ENCODE data around the gene FIBCD1.

DNA sequence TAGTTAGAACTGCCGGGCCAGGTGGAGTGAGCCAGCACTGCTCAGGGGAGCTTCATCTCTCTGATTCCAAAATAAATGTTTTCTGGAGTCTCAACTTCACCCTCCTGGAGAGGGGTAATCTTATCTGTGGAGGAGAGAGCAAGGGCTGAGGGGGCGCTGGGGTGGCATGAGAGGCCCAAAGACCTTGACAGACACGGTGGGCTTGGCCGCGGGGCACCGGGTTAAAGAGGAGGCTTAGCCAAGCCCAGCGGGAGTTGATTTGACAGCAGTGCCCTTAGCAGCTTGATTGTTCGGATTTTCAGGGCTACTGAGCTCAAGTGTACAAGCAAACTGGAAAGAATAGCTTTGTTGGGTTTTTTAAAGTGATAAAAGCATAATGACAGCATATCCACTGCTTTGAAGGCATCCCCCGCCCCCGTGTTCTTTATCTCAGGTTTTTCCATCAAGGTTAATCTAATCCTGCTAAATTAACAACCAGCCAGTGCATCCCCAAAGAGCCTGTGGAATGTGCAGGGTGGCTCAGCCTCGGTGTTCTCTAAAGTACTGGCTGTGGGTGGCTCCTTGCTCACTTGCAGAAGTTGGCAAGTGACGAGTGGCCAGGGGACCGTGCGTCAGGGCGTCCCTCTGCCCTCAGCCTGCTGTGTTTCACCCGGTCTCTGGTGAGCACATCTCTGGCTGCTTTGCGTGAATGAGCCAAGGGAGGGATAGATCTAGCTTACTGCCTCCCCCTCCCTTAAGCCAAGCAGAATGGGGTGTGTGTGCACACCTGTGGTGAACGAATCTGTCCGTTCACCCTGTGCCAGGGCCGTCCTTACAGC, 48.0 kb downstream of the FIBCD1 start:
- TF ChIP-seq, protein P1, sequence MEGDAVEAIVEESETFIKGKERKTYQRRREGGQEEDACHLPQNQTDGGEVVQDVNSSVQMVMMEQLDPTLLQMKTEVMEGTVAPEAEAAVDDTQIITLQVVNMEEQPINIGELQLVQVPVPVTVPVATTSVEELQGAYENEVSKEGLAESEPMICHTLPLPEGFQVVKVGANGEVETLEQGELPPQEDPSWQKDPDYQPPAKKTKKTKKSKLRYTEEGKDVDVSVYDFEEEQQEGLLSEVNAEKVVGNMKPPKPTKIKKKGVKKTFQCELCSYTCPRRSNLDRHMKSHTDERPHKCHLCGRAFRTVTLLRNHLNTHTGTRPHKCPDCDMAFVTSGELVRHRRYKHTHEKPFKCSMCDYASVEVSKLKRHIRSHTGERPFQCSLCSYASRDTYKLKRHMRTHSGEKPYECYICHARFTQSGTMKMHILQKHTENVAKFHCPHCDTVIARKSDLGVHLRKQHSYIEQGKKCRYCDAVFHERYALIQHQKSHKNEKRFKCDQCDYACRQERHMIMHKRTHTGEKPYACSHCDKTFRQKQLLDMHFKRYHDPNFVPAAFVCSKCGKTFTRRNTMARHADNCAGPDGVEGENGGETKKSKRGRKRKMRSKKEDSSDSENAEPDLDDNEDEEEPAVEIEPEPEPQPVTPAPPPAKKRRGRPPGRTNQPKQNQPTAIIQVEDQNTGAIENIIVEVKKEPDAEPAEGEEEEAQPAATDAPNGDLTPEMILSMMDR (IDR thresholded peaks at IDR 0.05): no peak
- no peak for TF ChIP-seq POLR2A (IDR thresholded peaks at IDR 0.05)
